HL-60 (cell line): ENCODE results near the gene MYL10.

Experiments used
- DNase-seq, 2 experiments: peaks; one replicate each; pipeline ENCODE4 v3.0.0-alpha.2; 2010 to 2020; ENCODE audit warnings: low read depth in 1 of 2, low spot score in 1 of 2
- H3K27ac ChIP-seq: fragments of 250-450 bp; sonication (Bioruptor Pico); replicated peaks from 2 replicates; pipeline ENCODE4 v1.5.1; 2020; ENCODE audit warnings: mild to moderate bottlenecking, moderate library complexity
- H3K27me3 ChIP-seq: fragments of 250-450 bp; sonication (Bioruptor Pico); 2 replicates; pipeline ENCODE4 v1.5.1; 2021; ENCODE audit warnings: mild to moderate bottlenecking, moderate library complexity; ENCODE audit not compliant: insufficient read depth, poor library complexity, severe bottlenecking
- H3K4me3 ChIP-seq: replicated peaks from 2 replicates; pipeline ENCODE4 v1.5.1; 2011; ENCODE audit warnings: mild to moderate bottlenecking, control low read depth, low read length; ENCODE audit not compliant: insufficient read depth
- CTCF ChIP-seq: IDR thresholded peaks from one replicate; pipeline ENCODE4 v1.5.1; 2011; ENCODE audit warnings: low read length, control low read depth, inconsistent platforms; ENCODE audit not compliant: insufficient read depth
- GABPA ChIP-seq: IDR thresholded peaks from 2 replicates; pipeline ENCODE4 v1.6.1; 2012; ENCODE audit warnings: low read depth
- POLR2AphosphoS5 ChIP-seq: IDR thresholded peaks from 2 replicates; pipeline ENCODE4 v1.6.1; 2012; ENCODE audit warnings: low read depth
- REST ChIP-seq: IDR thresholded peaks from 2 replicates; pipeline ENCODE4 v1.6.1; 2012; ENCODE audit warnings: low read depth; ENCODE audit not compliant: insufficient replicate concordance
- SPI1 ChIP-seq: IDR thresholded peaks from 2 replicates; pipeline ENCODE4 v1.6.1; 2012; ENCODE audit warnings: low read depth, mild to moderate bottlenecking, borderline replicate concordance

MYL10 gene

GRCh38 chr7:101666741-101667140, 37.6 kb upstream of the MYL10 start:
- Histone ChIP-seq H3K27me3 (no peaks in the 10 kb centered on the region), H3K4me3 (no peak overlapping the region), H3K27ac (no peak overlapping the region)
- no peak for DNase-seq
- TF ChIP-seq CTCF (no peak), POLR2AphosphoS5 (no peak), GABPA (no peak), SPI1 (no peak), REST (no peak)

GRCh38 chr7:101666293-101666692, 37.2 kb upstream of the MYL10 start:
- Histone ChIP-seq H3K27me3 (no peaks in the 10 kb centered on the region), H3K27ac (no peak overlapping the region), H3K4me3 (no peak overlapping the region)
- no peak for TF ChIP-seq SPI1
- no peak for TF ChIP-seq GABPA
- TF ChIP-seq POLR2AphosphoS5 = no peak
- no peak for TF ChIP-seq REST
- TF ChIP-seq CTCF = no peak
- DNase-seq = no peak

- no peaks in the 10 kb centered on the region for H3K27me3 ChIP-seq
- no peak overlapping the region for H3K4me3 ChIP-seq
- TF ChIP-seq CTCF (no peak), GABPA (no peak), REST (no peak), POLR2AphosphoS5 (no peak), SPI1 (no peak)
- DNase-seq = no peak
- H3K27ac ChIP-seq = no peak overlapping the region
Measured at GRCh38 chr7:101664893-101665471, 35.9 kb upstream of the MYL10 start.
